Tongue (tissue), 3 donors: ENCODE results near the gene ACOT7. TPM values are rescaled to one million over a fixed set of nuclear protein-coding genes. Genes with fewer than 3 reads are reported as not detected.
A peak's percentile ranks its signal among the peaks of the same experiment; 100 is the strongest.
"Not testable (repeated sequence)": the region's sequence is repeated elsewhere in the genome, so short reads cannot be mapped to it uniquely, and the experiment has no call there.

ENCODE experiments used
- DNase-seq: peaks from one replicate; pipeline ENCODE4 v3.0.0-alpha.2; 2015
- small RNA-seq: library from RNA; depleted of rRNA; stranded (forward); fragments of <200 nt; gene quantifications from one replicate; pipeline ENCODE3, GENCODE V24; 2014; ENCODE audit warnings: low replicate concordance
- total RNA-seq: library from RNA; depleted of rRNA; stranded (reverse); fragments of >200 nt; gene quantifications from one replicate; pipeline ENCODE4 v1.2.3, GENCODE V29; 2014

ACOT7 gene
- total RNA-seq, 1 donor from 2014 or later = 10.6 TPM

GRCh38 chr1:6233376-6233775 lies 160.2 kb downstream of the ACOT7 start:
- DNase-seq = no peak

GRCh38 chr1:6225651-6226050 lies 167.9 kb downstream of the ACOT7 start:
- DNase-seq = no peak

DNA sequence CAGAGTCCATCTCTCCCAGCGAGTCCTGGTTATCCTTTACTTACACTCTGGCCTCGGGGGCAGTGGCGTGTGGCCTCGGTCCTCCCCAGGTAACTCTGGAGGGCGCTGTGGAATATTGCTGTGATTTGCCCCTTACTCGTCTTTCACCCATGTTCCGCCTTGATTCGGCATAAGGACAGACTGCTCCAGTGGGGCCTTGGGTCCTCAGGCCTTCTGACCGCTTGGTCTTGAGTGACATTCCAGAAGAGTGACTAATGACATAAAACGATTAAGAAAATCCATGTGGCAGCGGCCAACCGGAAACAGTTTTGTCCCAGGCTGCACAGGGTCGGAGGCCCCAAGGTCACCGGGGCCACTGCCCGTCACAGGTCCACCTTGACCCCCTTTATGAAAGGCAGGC lies 168.8 kb downstream of the ACOT7 start:
- no peak for DNase-seq

- no peak for DNase-seq
Measured at GRCh38 chr1:6223617-6224016, 169.9 kb downstream of the ACOT7 start.

- DNase-seq = peak; percentile 98
Measured at GRCh38 chr1:6222636-6223035, 170.9 kb downstream of the ACOT7 start.

GRCh38 chr1:6221210-6221784 lies 172.3 kb downstream of the ACOT7 start:
- no peak for DNase-seq

DNA sequence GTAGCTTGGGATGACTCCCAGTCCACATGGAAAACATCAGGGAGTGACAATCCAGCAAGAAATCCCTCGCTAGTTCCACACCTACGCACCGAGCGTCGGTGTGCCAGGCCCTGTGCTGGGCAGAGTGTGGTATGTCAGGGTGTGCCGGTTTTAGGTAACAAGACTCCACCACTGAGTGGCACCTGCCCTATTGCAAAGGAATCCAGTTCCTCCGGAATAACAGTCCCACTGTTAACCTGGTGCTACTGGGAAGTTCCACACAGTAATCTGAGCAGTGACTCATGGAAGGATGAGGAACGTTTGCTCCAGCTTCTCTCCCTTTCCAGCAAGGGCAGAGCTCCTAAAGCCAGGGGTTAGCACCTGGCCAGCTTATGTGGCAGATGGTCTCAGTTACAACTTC lies 173.3 kb downstream of the ACOT7 start:
- DNase-seq = no peak

GRCh38 chr1:6219641-6220040 lies 173.9 kb downstream of the ACOT7 start:
- DNase-seq = not testable (repeated sequence)

DNA sequence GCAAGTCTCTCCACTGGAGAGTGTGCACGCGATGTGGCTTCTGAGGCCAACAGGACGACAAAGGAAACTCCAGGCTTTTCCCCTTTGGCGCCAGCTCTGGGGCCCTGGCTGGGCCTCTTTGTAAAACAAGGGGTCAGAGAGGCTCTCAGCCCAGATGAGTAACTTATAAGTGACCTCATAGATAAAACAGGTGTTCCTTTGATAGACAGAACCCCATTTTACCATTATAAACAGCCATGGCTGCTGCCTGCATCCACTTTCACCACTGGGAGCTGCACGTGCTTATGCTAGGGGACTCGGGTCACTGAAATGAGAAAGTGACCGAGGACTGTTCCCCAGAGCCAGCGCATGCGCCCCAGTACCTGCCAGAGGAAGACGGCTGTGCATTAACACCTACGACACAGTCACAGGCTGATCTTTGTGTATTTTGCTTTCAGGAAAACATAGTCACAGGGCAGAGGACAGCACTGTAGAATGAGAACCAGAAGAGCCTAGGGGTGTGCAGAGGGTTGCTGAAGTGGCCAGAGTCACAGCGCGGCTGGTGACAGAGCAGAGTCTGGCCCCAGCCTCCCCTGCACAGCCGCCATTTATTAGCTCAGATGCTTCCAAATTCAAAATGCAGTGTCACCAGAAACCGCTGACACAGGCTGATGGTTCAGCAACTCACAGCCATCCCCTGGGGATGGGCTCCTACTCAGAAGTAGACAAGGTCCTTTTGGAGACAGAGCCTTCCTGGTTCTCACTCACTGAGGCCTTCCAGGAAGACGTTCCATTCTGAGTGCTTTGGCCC lies 175.0 kb downstream of the ACOT7 start:
- no peak for DNase-seq

Small RNA genes lying within 50 kb of the gene (small RNA-seq; reads per million reads assigned to genes)
- gene MIR4252 = not detected

Other genes with a start within 250 kb of the ACOT7 start
- gene CHD5, start 213.4 kb downstream of the ACOT7 start, total RNA-seq = 1.1 TPM
- 302 TPM for gene RPL22, start 194.2 kb downstream of the ACOT7 start, total RNA-seq
- 22.0 TPM for gene RNF207, start 187.6 kb downstream of the ACOT7 start, total RNA-seq
- 75.0 TPM for gene ICMT, start 157.8 kb downstream of the ACOT7 start, total RNA-seq
- not detected for gene HES3, start 149.6 kb downstream of the ACOT7 start, total RNA-seq
- 13.7 TPM for gene GPR153, start 132.7 kb downstream of the ACOT7 start, total RNA-seq
- gene HES2, start 26.2 kb upstream of the ACOT7 start, total RNA-seq = 3.2 TPM
- gene ESPN, start 31.0 kb upstream of the ACOT7 start, total RNA-seq = 3.8 TPM
- 33.0 TPM for gene TNFRSF25, start 72.4 kb upstream of the ACOT7 start, total RNA-seq
- gene PLEKHG5, start 97.9 kb upstream of the ACOT7 start, total RNA-seq = 24.5 TPM
- gene NOL9, start 160.7 kb upstream of the ACOT7 start, total RNA-seq = 28.2 TPM
- 2.2 TPM for gene TAS1R1, start 161.5 kb upstream of the ACOT7 start, total RNA-seq
- 16.3 TPM for gene ZBTB48, start 186.2 kb upstream of the ACOT7 start, total RNA-seq
- 63.7 TPM for gene KLHL21, start 209.1 kb upstream of the ACOT7 start, total RNA-seq
- gene PHF13, start 220.0 kb upstream of the ACOT7 start, total RNA-seq = 22.2 TPM
- gene THAP3, start 231.1 kb upstream of the ACOT7 start, total RNA-seq = 20.1 TPM